Measurements from ENCODE around the gene MBNL2. TPM values are rescaled to one million over a fixed set of nuclear protein-coding genes. Genes with fewer than 3 reads are reported as not detected.

The MBNL2 gene
- total and polyA plus RNA-seq, 8 donors, result 75.9 to 105 (median 90.5) TPM

- Histone ChIP-seq H3K4me1 (peaks cover 27 to 40% of the 10 kb centered on the region in 2 donors), H3K27ac (peak overlapping the region; percentile 6 to 31), H3K4me3 (no peak overlapping the region), H3K36me3 (peaks cover 0 to 6% of the 10 kb centered on the region in 2 donors), H3K9me3 (no peaks in the 10 kb centered on the region), H3K27me3 (no peaks in the 10 kb centered on the region)
- TF ChIP-seq CTCF (IDR thresholded peaks at IDR 0.05), result no peak
- ATAC-seq, result no peak
- no peak for DNase-seq
- intact Hi-C loops (cut with DNase I), result no loop called here
These were observed 44.8 kb downstream of the MBNL2 start for GRCh38 chr13:97266772-97267417.

GRCh38 chr13:97267418-97268059 is 45.4 kb downstream of the MBNL2 start:
- ATAC-seq (no peak), DNase-seq (no peak)
- TF ChIP-seq CTCF (IDR thresholded peaks at IDR 0.05), result no peak
- intact Hi-C loops (cut with DNase I), result no loop called here
- peaks cover 0 to 6% of the 10 kb centered on the region in 2 donors for H3K36me3 ChIP-seq
- H3K27me3 ChIP-seq, result no peaks in the 10 kb centered on the region
- H3K4me1 ChIP-seq, result peaks cover 27 to 42% of the 10 kb centered on the region in 2 donors
- H3K27ac ChIP-seq, result peak overlapping the region in 1 of 2 donors; percentile 31
- no peaks in the 10 kb centered on the region for H3K9me3 ChIP-seq
- no peak overlapping the region for H3K4me3 ChIP-seq

- Histone ChIP-seq H3K9me3 (no peaks in the 10 kb centered on the region), H3K4me3 (no peak overlapping the region), H3K4me1 (peaks cover 29 to 53% of the 10 kb centered on the region in 2 donors), H3K27ac (peak overlapping the region in 1 of 2 donors; percentile 31), H3K36me3 (peaks cover 0 to 6% of the 10 kb centered on the region in 2 donors), H3K27me3 (no peaks in the 10 kb centered on the region)
- intact Hi-C loops (cut with DNase I), result no loop called here
- DNase-seq (no peak), ATAC-seq (no peak)
- no peak for TF ChIP-seq CTCF (IDR thresholded peaks at IDR 0.05)
These were observed 46.6 kb downstream of the MBNL2 start for GRCh38 chr13:97268772-97269171.

- ATAC-seq, result no peak
- peaks cover 37 to 57% of the 10 kb centered on the region in 2 donors for H3K4me1 ChIP-seq
- H3K4me3 ChIP-seq, result no peak overlapping the region
- peaks cover 0 to 6% of the 10 kb centered on the region in 2 donors for H3K36me3 ChIP-seq
- intact Hi-C loops (cut with DNase I), result no loop called here
- no peak for DNase-seq
- H3K27me3 ChIP-seq, result no peaks in the 10 kb centered on the region
- H3K27ac ChIP-seq, result peak overlapping the region in 1 of 2 donors; percentile 31
- TF ChIP-seq CTCF (IDR thresholded peaks at IDR 0.05), result no peak
- H3K9me3 ChIP-seq, result no peaks in the 10 kb centered on the region
These were observed 47.5 kb downstream of the MBNL2 start for GRCh38 chr13:97269603-97270002.

GRCh38 chr13:97272526-97272925 is 50.4 kb downstream of the MBNL2 start:
- no peak for TF ChIP-seq CTCF (IDR thresholded peaks at IDR 0.05)
- H3K36me3 ChIP-seq, result peaks cover 0 to 17% of the 10 kb centered on the region in 2 donors
- H3K4me3 ChIP-seq, result no peak overlapping the region
- H3K27me3 ChIP-seq, result no peaks in the 10 kb centered on the region
- no peak overlapping the region for H3K27ac ChIP-seq
- ATAC-seq, result no peak
- peaks cover 29 to 69% of the 10 kb centered on the region in 2 donors for H3K4me1 ChIP-seq
- no peak for DNase-seq
- intact Hi-C loops (cut with DNase I), result no loop called here
- H3K9me3 ChIP-seq, result no peaks in the 10 kb centered on the region
